Activated T-helper 1 cell treated with anti-CD3 and anti-CD28 coated beads, Interleukin-12 subunit alpha, Interleukin-12 subunit beta, Interleukin-2, Interleukin-4 antibody, amounts not matched to agents 30 ng/mL and 10 ng/mL and 1 ng/mL, durations not matched to agents 14 hours and 24 hours and 36 hours (primary cell): Measurements from ENCODE around the gene ISOC1. TPM values are rescaled to one million over a fixed set of nuclear protein-coding genes. Genes with fewer than 3 reads are reported as not detected.
A peak's percentile ranks its signal among the peaks of the same experiment; 100 is the strongest.

Experiments used
- DNase-seq: peaks from one replicate; pipeline ENCODE4 v3.0.0; 2021; ENCODE audit warnings: low spot score
- H3K27ac Mint-ChIP-seq: one replicate; pipeline ENCODE4 v1.8.0; 2021; ENCODE audit warnings: mild to moderate bottlenecking, mixed read lengths
- H3K27me3 Mint-ChIP-seq: one replicate; pipeline ENCODE4 v1.8.0; 2022; ENCODE audit warnings: mild to moderate bottlenecking, moderate library complexity, mixed read lengths; ENCODE audit not compliant: insufficient read depth
- H3K36me3 Mint-ChIP-seq: one replicate; pipeline ENCODE4 v1.8.0; 2021; ENCODE audit warnings: low read depth, mixed read lengths
- H3K4me1 Mint-ChIP-seq: one replicate; pipeline ENCODE4 v1.8.0; 2021; ENCODE audit warnings: low read depth, mixed read lengths
- H3K4me3 Mint-ChIP-seq: one replicate; pipeline ENCODE4 v1.8.0; 2021; ENCODE audit warnings: mild to moderate bottlenecking, moderate library complexity, mixed read lengths
- H3K9me3 Mint-ChIP-seq: one replicate; pipeline ENCODE4 v1.8.0; 2021; ENCODE audit warnings: mixed read lengths
- intact Hi-C: fragments of 100-400 bp; cut with micrococcal nuclease; formaldehyde crosslinking; loops from one replicate; pipeline ENCODE4 v1.15.1; 2024
- total RNA-seq: library from RNA; stranded (reverse); gene quantifications from 2 replicates; pipeline ENCODE4 v1.2.3, GENCODE V29; 2022

ISOC1 gene
- total RNA-seq, 1 donor from 2014 or later, result 32.4 TPM

DNA sequence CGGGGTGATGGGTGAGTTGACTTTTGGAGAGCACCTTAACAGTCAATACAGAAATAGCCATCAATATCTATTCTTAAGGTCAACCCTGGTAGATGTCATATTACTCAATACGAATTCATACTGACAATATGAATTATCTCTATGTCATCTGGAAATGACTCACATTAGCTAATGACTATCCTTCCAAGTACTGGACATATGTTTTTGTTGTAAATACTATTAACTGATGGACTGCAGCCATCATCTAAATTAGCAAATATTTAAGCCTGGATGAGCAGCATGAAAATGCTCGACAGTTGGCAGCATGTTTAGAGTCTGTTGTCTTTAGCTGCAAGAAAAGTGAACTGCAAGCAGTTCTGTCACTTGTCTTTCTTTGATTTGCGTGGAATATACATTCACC, 19.6 kb upstream of the ISOC1 start:
- Mint-ChIP-seq H3K36me3 (no peaks in the 10 kb centered on the region), H3K27me3 (peaks cover 5% of the 10 kb centered on the region), H3K4me1 (no peaks in the 10 kb centered on the region), H3K9me3 (no peaks in the 10 kb centered on the region), H3K4me3 (no peak overlapping the region), H3K27ac (no peak overlapping the region)
- intact Hi-C loops, result no loop called here
- DNase-seq, result no peak

DNA sequence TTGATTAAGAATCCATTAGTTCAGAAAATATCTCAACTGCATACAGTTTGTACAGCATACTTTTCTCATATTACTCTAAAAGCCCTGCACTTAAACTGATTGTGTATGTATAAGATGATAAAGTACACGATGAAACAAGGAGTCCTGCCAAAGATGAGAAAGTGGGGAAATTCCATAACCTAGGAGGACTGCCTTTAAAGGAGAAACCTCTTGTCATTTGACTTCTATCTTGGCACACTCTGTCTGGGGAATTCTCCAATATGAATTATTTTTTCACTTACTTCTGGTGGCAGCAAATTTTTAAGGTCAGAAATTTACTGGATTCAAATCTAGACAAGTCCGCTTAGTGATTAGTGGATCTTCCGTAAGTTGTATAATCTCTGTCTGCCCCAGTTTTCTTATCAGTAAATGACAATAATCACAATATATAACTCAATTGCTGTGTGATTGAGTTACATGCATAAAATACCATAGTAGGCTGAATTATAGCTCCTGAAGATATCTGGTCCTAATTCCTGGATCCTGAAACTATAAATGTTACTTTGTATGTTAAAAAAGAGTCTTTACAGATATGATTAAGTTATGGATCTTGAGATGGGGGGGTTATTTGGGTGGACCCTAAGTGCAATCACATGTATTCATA, 17.0 kb upstream of the ISOC1 start:
- no peak overlapping the region for H3K27ac Mint-ChIP-seq
- DNase-seq, result no peak
- no peaks in the 10 kb centered on the region for H3K9me3 Mint-ChIP-seq
- no peak overlapping the region for H3K4me3 Mint-ChIP-seq
- H3K36me3 Mint-ChIP-seq, result no peaks in the 10 kb centered on the region
- H3K27me3 Mint-ChIP-seq, result peaks cover 5% of the 10 kb centered on the region
- no peaks in the 10 kb centered on the region for H3K4me1 Mint-ChIP-seq
- intact Hi-C loops, result no loop called here

DNA sequence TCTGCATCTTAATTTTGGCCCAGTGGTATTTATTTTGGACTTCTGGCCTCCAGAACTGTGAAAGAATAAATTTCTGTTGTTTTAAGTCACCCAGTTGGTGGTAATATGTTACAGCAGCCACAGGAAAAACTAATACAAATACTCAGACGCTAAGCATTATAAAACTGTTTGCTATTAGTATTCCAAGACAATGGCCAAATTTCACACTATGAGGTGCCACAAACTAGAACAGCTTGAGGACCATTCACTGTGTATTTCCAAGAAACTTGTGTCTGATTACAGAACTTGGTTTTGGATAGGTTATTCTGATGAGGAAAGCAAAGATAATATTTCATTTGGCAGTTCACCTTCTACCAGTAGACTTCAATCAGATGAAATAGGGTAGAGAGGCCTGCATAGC, 16.3 kb upstream of the ISOC1 start:
- intact Hi-C loops, result no loop called here
- H3K4me3 Mint-ChIP-seq, result no peak overlapping the region
- H3K9me3 Mint-ChIP-seq, result no peaks in the 10 kb centered on the region
- H3K4me1 Mint-ChIP-seq, result no peaks in the 10 kb centered on the region
- DNase-seq, result no peak
- no peak overlapping the region for H3K27ac Mint-ChIP-seq
- no peaks in the 10 kb centered on the region for H3K36me3 Mint-ChIP-seq
- peaks cover 7% of the 10 kb centered on the region for H3K27me3 Mint-ChIP-seq

DNA sequence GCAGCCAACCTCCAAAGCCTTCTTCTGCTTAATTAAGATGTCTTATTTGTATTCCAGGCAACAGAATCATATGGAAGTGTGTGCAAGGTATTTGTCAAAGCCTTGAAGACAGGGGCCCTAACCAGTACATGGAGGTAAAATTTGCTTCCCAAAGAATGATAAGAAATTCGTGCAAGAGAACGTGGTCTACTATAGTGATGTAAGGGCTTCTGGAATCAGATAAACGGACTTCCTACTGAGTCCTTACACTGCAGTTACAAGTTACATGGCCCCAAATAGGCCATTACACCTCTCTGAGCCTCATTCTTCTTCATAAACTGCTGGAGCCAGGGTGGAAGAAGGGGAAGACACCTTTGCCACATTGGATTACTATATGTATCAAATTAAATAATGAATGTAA, 15.9 kb upstream of the ISOC1 start:
- DNase-seq, result no peak
- Mint-ChIP-seq H3K4me3 (no peak overlapping the region), H3K27ac (no peak overlapping the region), H3K27me3 (peaks cover 7% of the 10 kb centered on the region), H3K9me3 (no peaks in the 10 kb centered on the region), H3K4me1 (no peaks in the 10 kb centered on the region), H3K36me3 (no peaks in the 10 kb centered on the region)
- intact Hi-C loops, result no loop called here

DNA sequence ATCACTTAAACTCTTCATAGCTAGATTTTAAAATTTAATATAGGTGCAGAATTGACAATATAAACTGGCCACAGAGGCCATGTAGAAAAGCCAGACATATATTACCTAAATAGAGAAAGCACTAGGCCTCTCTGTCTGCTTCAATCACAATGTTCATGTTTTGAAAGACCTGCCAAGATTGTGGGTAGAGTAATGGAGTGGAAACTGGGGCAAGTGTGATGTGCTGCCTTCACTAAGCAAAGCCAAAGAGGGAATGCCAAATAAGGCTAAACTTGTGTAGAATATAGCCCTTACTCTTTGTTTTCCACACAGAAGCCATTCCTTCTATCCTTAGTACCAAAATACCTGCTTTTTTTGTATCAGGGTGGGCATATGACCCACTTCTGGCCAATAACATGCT, 15.1 kb upstream of the ISOC1 start:
- intact Hi-C loops, result no loop called here
- H3K27ac Mint-ChIP-seq, result no peak overlapping the region
- no peaks in the 10 kb centered on the region for H3K4me1 Mint-ChIP-seq
- H3K9me3 Mint-ChIP-seq, result no peaks in the 10 kb centered on the region
- H3K4me3 Mint-ChIP-seq, result no peak overlapping the region
- DNase-seq, result no peak
- H3K27me3 Mint-ChIP-seq, result peaks cover 7% of the 10 kb centered on the region
- no peaks in the 10 kb centered on the region for H3K36me3 Mint-ChIP-seq

DNA sequence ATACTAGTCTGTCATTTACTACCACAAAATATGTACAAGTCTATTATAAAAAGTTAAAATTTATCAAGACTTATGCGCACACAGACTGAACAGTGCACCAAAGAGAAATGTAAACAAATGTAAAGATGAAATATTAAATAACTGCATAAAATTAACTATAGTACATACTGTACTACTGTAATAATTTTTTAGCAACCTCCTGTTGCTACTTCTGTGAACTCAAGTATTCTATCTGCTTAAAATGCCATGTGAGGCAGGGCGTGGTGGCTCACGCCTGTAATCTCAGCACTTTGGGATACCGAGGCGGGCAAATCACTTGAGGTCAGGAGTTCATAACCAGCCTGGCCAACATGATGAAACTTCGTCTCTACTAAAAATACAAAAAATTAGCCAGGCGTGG, 13.8 kb upstream of the ISOC1 start:
- DNase-seq, result no peak
- Mint-ChIP-seq H3K27me3 (peaks cover 4% of the 10 kb centered on the region), H3K4me3 (no peak overlapping the region), H3K27ac (no peak overlapping the region), H3K36me3 (no peaks in the 10 kb centered on the region), H3K4me1 (no peaks in the 10 kb centered on the region), H3K9me3 (no peaks in the 10 kb centered on the region)
- intact Hi-C loops, result no loop called here

DNA sequence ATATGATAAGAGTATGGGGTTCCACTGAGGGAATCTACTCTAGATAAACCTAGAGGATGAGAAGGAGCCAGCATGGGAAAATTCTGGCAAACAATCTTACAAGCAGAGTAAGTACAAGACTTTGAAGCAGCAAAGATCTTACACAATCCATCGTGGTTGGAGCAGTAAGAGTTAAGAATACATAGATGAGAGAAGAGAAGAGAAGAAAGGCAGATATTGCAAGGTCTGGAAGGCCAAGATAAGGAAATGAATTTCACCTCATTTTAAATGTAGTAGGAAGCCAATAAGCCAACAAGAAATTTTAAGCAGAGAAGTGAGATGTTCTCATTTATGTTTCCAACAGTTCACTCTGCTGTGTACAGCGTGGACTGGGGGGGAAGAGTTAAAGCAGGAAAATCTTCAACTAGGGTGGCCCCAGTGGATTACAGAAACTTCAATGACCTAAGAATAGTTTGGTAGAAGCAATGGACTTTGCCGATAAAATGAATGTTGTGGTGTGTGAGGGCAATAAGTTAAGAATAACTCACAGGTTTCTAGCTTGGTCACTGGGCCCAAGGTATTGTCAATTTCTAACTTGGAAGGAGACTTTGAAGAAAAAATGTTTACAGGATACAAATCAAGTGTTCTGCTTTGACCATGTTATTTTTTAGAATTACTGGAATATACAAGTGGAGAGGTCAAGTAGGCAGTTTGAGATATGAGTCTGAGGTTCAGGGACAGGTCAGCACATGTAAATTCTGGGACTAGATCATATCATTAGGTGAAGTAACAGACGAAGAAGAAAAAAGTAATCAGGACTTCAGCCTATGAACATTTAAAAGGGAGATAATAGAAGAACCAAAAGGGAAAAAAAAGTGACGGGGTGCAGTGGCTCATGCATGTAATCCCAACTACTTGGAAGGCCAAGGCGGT, 12.1 kb upstream of the ISOC1 start:
- H3K9me3 Mint-ChIP-seq, result no peaks in the 10 kb centered on the region
- no peaks in the 10 kb centered on the region for H3K4me1 Mint-ChIP-seq
- H3K4me3 Mint-ChIP-seq, result no peak overlapping the region
- no peaks in the 10 kb centered on the region for H3K36me3 Mint-ChIP-seq
- H3K27ac Mint-ChIP-seq, result no peak overlapping the region
- no peak for DNase-seq
- intact Hi-C loops, result no loop called here
- H3K27me3 Mint-ChIP-seq, result peaks cover 2% of the 10 kb centered on the region

DNA sequence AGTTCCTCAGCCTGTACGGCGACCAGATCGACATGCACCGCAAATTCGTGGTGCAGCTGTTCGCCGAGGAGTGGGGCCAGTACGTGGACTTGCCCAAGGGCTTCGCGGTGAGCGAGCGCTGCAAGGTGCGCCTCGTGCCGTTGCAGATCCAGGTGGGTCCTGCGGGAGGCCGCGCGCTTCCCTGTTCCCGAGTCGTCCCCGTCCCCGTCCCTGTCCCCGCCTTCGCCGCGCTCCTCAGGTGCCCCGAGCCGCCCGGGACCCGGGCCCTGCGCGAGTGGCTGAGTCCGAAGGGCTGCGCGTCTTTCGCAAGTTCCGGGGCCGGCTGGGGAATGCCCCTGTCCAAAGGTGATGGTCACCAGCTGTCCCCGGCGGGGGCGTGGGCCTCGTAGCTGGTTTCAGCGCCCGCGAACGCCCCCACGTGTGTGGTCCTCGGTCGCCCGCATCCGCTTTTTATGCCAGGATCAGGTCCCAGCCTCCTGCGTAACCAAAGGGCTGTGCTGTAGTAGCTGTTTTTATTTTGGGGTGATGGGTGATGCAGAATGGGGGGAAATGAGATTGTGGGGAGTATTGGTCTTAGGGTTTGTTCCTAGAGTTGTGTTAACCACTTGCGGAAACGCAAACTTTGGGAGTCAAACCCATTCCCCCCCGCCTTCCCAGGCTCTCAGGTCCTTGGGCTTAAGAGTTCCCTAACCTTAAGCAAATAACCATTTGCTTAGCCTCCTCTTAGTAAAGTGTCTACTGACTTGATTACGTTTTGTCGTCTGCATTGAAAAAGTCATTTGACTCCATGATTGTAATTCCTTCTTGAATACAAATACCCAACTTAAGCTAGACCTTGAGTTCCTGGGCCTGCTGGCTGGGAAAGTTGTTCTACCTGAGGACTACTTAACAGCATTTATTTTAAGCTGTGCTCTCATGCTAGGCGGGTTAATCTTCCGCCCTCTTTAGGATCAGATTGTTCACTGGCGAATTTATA, 663 bp downstream of the ISOC1 start:
- Mint-ChIP-seq H3K4me1 (peaks cover 40% of the 10 kb centered on the region), H3K27me3 (peaks cover 12% of the 10 kb centered on the region), H3K4me3 (peak overlapping the region; percentile 86), H3K36me3 (peaks cover 4% of the 10 kb centered on the region), H3K27ac (peak overlapping the region; percentile 81), H3K9me3 (no peaks in the 10 kb centered on the region)
- DNase-seq, result no peak
- intact Hi-C loops, result loop anchor here (1.0 to 10.0 kb wide), 5 partner anchors 31 to 1578 kb away; partner anchors contain the start of genes CHSY3 and PRRC1

DNA sequence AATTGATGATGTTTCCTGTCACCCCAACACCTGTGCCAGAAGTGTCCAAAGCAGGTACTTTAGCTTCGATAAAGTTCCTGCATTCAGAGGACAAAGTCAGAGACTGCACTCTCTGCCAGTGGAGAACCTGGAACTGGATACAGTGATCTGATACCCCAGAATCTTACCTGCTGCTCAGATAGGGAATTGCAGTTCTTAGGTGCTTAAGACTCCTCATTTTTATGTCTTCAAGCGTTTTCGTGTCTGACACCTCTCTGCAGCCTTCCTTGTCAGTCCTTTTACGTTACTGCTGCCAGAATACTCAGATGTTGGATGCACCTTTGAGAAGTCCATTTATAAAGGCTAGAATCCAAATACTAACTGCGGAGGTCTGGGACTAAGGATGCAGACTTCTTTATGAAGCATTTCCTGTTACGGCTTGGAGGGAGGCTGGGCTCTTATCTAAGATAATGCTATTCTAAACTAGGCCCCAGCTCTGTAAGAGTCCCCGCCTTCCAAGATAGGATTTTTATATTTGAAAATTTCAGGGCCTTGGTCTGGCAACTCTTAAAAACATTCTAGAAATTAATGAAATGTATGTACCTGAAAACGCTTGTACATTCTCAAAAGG, 1.9 kb downstream of the ISOC1 start:
- intact Hi-C loops, result loop anchor here (10.0 kb wide), 2 partner anchors 808 to 1312 kb away; partner anchors contain the start of gene CHSY3

DNA sequence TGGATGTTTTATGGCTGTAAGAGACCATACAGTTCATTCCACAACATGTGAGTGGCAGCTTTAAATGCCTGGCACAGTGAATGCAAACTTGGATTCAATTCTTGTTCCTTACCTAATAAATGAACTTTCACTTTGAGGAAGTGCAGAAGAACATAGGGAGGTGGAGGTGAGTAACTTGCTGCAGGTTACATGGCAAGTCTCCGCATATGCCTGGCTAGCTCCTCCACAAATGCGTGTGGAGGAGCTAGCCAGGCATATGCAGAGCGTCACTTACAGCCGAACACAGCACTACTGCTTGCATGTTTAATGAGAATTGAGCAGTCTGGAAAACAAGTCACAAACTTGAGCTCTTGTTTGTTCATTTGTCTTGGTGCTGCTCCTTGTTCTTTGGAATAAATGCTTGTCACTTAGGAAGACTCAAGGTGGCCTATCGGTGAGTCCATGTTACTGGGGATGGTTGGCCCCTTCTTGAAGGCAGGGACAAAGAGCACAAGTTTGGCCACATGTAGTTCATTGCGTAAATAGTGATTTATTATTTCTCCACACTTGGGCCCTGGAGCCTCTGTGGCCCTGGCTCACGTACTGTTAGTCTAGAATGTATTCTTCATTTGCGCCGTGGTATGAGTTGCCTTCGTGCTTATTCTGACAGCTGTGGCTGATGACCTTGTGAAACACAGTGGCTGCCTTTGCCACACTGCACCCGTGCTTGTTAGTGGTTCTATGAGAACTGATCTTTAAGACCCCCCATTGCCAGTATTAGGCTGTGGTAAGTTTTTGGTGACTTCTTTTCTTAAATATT, 3.1 kb downstream of the ISOC1 start:
- no peak for DNase-seq
- peaks cover 6% of the 10 kb centered on the region for H3K27me3 Mint-ChIP-seq
- intact Hi-C loops, result loop anchor here (10.0 kb wide), 2 partner anchors 807 to 1313 kb away; partner anchors contain the start of gene CHSY3
- no peaks in the 10 kb centered on the region for H3K9me3 Mint-ChIP-seq
- no peak overlapping the region for H3K27ac Mint-ChIP-seq
- peaks cover 48% of the 10 kb centered on the region for H3K4me1 Mint-ChIP-seq
- H3K4me3 Mint-ChIP-seq, result no peak overlapping the region
- H3K36me3 Mint-ChIP-seq, result peaks cover 4% of the 10 kb centered on the region

More for the DNA sequence above, 1.9 kb downstream of the ISOC1 start:
- no peaks in the 10 kb centered on the region for H3K9me3 Mint-ChIP-seq
- no peak for DNase-seq
- no peak overlapping the region for H3K27ac Mint-ChIP-seq
- H3K4me1 Mint-ChIP-seq, result peaks cover 41% of the 10 kb centered on the region
- H3K27me3 Mint-ChIP-seq, result peaks cover 12% of the 10 kb centered on the region
- H3K36me3 Mint-ChIP-seq, result peaks cover 4% of the 10 kb centered on the region
- H3K4me3 Mint-ChIP-seq, result peak overlapping the region; percentile 21

DNA sequence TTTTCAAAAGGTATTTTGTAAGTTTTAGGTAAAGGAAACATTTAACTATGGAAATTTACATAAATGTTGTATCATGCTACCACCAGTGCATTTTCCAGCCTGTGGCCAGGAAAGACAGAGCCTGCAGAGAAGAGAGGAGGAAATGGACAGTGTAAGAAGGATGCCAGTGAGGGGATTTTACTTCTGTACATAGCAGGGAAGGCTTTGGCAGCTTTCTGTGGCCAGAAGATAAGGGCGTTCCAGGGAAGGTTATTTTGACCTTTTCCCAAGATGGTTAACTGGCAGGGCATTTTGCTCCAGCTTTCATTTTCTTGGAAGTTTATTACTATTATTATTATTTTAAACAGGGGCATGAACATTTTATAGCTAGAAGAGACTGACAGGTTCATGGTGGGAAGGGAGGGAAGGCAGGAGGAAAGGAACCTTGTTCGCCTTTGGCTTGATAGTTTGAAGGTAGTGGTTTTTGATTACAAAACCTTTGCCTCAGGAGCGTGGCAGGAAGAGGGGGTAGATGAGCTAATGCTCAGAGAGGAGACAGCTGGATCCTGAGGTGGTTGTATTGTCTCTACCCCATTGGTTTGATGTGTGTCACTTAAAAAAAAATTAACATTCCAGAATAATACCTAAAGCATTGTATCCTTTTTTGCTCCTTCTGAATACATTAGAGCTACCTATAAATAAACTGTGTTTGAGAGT, 4.1 kb downstream of the ISOC1 start:
- intact Hi-C loops, result loop anchor here (10.0 kb wide), 2 partner anchors 806 to 1314 kb away; partner anchors contain the start of gene CHSY3
- Mint-ChIP-seq H3K36me3 (peaks cover 4% of the 10 kb centered on the region), H3K4me3 (no peak overlapping the region), H3K27ac (no peak overlapping the region), H3K9me3 (no peaks in the 10 kb centered on the region), H3K4me1 (peaks cover 48% of the 10 kb centered on the region), H3K27me3 (peaks cover 2% of the 10 kb centered on the region)
- DNase-seq, result no peak
